H1 (cell line): ENCODE results near the gene HMGCS2. TPM values are rescaled to one million over a fixed set of nuclear protein-coding genes. Genes with fewer than 3 reads are reported as not detected.
A peak's percentile ranks its signal among the peaks of the same experiment; 100 is the strongest.

Experiments
- CTCF ChIA-PET: fragments of 300-600 bp; sonication (Branson Sonifier 250); formaldehyde crosslinking; loops from one replicate; lab custom pipeline; 2021; ENCODE audit not compliant: partially characterized antibody; lab: Charles Lee
- POLR2A ChIA-PET: fragments of 300-600 bp; sonication (Branson Sonifier 250); formaldehyde crosslinking; loops from one replicate; lab custom pipeline; 2021; ENCODE audit warnings: inconsistent platforms; ENCODE audit not compliant: partially characterized antibody; lab: Charles Lee
- DNase-seq, 2 experiments: peaks; one replicate each; pipeline versions ENCODE4 v3.0.0 to v3.0.0-alpha.2; 2010 to 2022; ENCODE audit warnings: low spot score in 2 of 2, low read depth in 1 of 2, mixed read lengths in 1 of 2
- FAIRE-seq: peaks from 2 replicates; lab custom pipeline; 2011; peaks lifted over from hg19 to GRCh38; lab: Jason Lieb, UNC
- H2AFZ ChIP-seq: 2 replicates; pipeline ENCODE4 v1.8.1; 2012; ENCODE audit warnings: low read length, inconsistent platforms
- H2AK5ac ChIP-seq: 2 replicates; pipeline ENCODE4 v1.6.1; 2013; ENCODE audit warnings: low read depth, low read length
- H2BK120ac ChIP-seq: replicated peaks from 2 replicates; pipeline ENCODE3; 2013; ENCODE audit warnings: low read depth, low read length, inconsistent platforms
- H2BK12ac ChIP-seq: 2 replicates; pipeline ENCODE4 v1.6.1; 2013; ENCODE audit warnings: low read depth, low read length
- H2BK15ac ChIP-seq: 2 replicates; pipeline ENCODE4 v1.6.1; 2013; ENCODE audit warnings: low read length
- H2BK20ac ChIP-seq: 2 replicates; pipeline ENCODE4 v1.6.1; 2013; ENCODE audit warnings: low read length
- H2BK5ac ChIP-seq: 2 replicates; pipeline ENCODE4 v1.6.1; 2013; ENCODE audit warnings: low read depth, low read length
- H3K14ac ChIP-seq: 2 replicates; pipeline ENCODE4 v1.6.1; 2013; ENCODE audit warnings: inconsistent platforms; ENCODE audit not compliant: insufficient read length
- H3K18ac ChIP-seq: 2 replicates; pipeline ENCODE4 v1.6.1; 2013; ENCODE audit warnings: low read length; ENCODE audit errors: extremely low read depth
- H3K23ac ChIP-seq: 2 replicates; pipeline ENCODE4 v1.6.1; 2013; ENCODE audit warnings: inconsistent platforms; ENCODE audit not compliant: insufficient read length
- H3K23me2 ChIP-seq: 2 replicates; pipeline ENCODE4 v1.6.1; 2013; ENCODE audit warnings: low read depth, low read length
- H3K27ac ChIP-seq: 2 replicates; pipeline ENCODE4 v1.6.1; 2011; ENCODE audit warnings: low read depth, low read length, inconsistent platforms
- H3K27me3 ChIP-seq, 4 experiments: replicated peaks in 1 of 4; 1 replicate in 1 of 4; 2 replicates in 3 of 4; pipeline versions ENCODE4 v1.6.1 to v1.8.1; 2011 to 2013; ENCODE audit warnings: low read length in 3 of 4, mild to moderate bottlenecking in 3 of 4, inconsistent platforms in 2 of 4, mixed read lengths in 2 of 4, moderate library complexity in 1 of 4; ENCODE audit not compliant: control insufficient read depth in 3 of 4, insufficient read depth in 3 of 4; ENCODE audit errors: extremely low read depth in 1 of 4
- H3K36me3 ChIP-seq, 4 experiments: 2 replicates each; pipeline versions ENCODE4 v1.6.1 to v1.8.1; 2011 to 2013; ENCODE audit warnings: mild to moderate bottlenecking in 4 of 4, low read length in 3 of 4, moderate library complexity in 2 of 4, control low read depth in 1 of 4, inconsistent platforms in 1 of 4; ENCODE audit not compliant: insufficient read depth in 4 of 4, control insufficient read depth in 2 of 4
- H3K4ac ChIP-seq: replicated peaks from 2 replicates; pipeline ENCODE3; 2013; ENCODE audit warnings: low read length, low read depth, mixed read lengths, inconsistent platforms; ENCODE audit not compliant: insufficient read length
- H3K4me1 ChIP-seq, 4 experiments: replicated peaks in 1 of 4; 1 replicate in 1 of 4; 2 replicates in 3 of 4; pipeline versions ENCODE4 v1.6.1 to v1.8.1; 2011 to 2013; ENCODE audit warnings: low read length in 3 of 4, inconsistent platforms in 2 of 4, mixed read lengths in 1 of 4; ENCODE audit not compliant: insufficient read depth in 4 of 4, control insufficient read depth in 3 of 4
- H3K4me2 ChIP-seq, 2 experiments: 2 replicates each; pipeline versions ENCODE4 v1.6.1 to v1.8.1; 2011 to 2013; ENCODE audit warnings: low read depth in 2 of 2, low read length in 2 of 2, control low read depth in 1 of 2, inconsistent platforms in 1 of 2, mild to moderate bottlenecking in 1 of 2; ENCODE audit not compliant: insufficient read depth in 1 of 2
- H3K4me3 ChIP-seq, 4 experiments: fragments of 200-600, 300-600 bp in 1 of 4; sonication (generic), shearing (Covaris generic), sonication (Bioruptor Twin) in 1 of 4; 2 replicates each; pipeline versions ENCODE4 v1.5.1 to v1.8.1; 2011 to 2016; ENCODE audit warnings: low read length in 4 of 4, low read depth in 3 of 4, control low read depth in 2 of 4, inconsistent platforms in 2 of 4, mild to moderate bottlenecking in 2 of 4, mixed read lengths in 1 of 4, moderate library complexity in 1 of 4; ENCODE audit not compliant: insufficient read depth in 2 of 4; ENCODE audit errors: extremely low read depth in 1 of 4
- H3K56ac ChIP-seq: replicated peaks from 2 replicates; pipeline ENCODE3; 2013; ENCODE audit warnings: low read depth, mild to moderate bottlenecking, mixed read lengths, low read length, inconsistent platforms; ENCODE audit not compliant: insufficient read length
- H3K79me1 ChIP-seq: 2 replicates; pipeline ENCODE4 v1.6.1; 2013; ENCODE audit warnings: low read depth, low read length, control low read depth
- H3K79me2 ChIP-seq, 2 experiments: 2 replicates each; pipeline versions ENCODE4 v1.6.1 to v1.8.1; 2012 to 2013; ENCODE audit warnings: low read length in 2 of 2, mild to moderate bottlenecking in 2 of 2, inconsistent platforms in 1 of 2; ENCODE audit not compliant: insufficient read depth in 2 of 2, control insufficient read depth in 1 of 2
- H3K9ac ChIP-seq, 4 experiments: replicated peaks in 1 of 4; 1 replicate in 1 of 4; 2 replicates in 3 of 4; pipeline versions ENCODE4 v1.6.1 to v1.8.1; 2011 to 2013; ENCODE audit warnings: low read depth in 3 of 4, low read length in 3 of 4, control low read depth in 2 of 4, mild to moderate bottlenecking in 2 of 4, moderate library complexity in 2 of 4, inconsistent platforms in 1 of 4; ENCODE audit errors: extremely low read depth in 1 of 4
- H3K9me3 ChIP-seq, 2 experiments: 2 replicates each; pipeline versions ENCODE4 v1.6.1 to v1.8.1; 2012 to 2013; ENCODE audit warnings: mild to moderate bottlenecking in 2 of 2, moderate library complexity in 2 of 2, control low read depth in 1 of 2, inconsistent platforms in 1 of 2, low read depth in 1 of 2, low read length in 1 of 2, mixed read lengths in 1 of 2; ENCODE audit not compliant: insufficient read depth in 2 of 2
- H4K20me1 ChIP-seq, 2 experiments: replicated peaks in 1 of 2; 2 replicates each; pipeline versions ENCODE3 to v1.8.1; 2011 to 2013; ENCODE audit warnings: inconsistent platforms in 2 of 2, low read length in 2 of 2, mild to moderate bottlenecking in 1 of 2; ENCODE audit not compliant: insufficient read depth in 2 of 2, control insufficient read depth in 1 of 2
- H4K5ac ChIP-seq: 2 replicates; pipeline ENCODE4 v1.6.1; 2013; ENCODE audit warnings: low read length, low read depth, mixed read lengths, inconsistent platforms; ENCODE audit not compliant: insufficient read length
- H4K8ac ChIP-seq: 2 replicates; pipeline ENCODE4 v1.8.0; 2013; ENCODE audit warnings: mild to moderate bottlenecking, moderate library complexity, low read length, inconsistent platforms; ENCODE audit not compliant: insufficient read depth; ENCODE audit errors: extremely low read depth
- H4K91ac ChIP-seq: replicated peaks from 2 replicates; pipeline ENCODE3; 2013; ENCODE audit warnings: low read length, mixed read lengths, inconsistent platforms; ENCODE audit not compliant: insufficient read length
- CHD1 ChIP-seq: IDR thresholded peaks from 2 replicates; pipeline ENCODE4 v1.6.1; 2012; ENCODE audit warnings: low read depth, low read length, improper control_type of control experiment
- JUND ChIP-seq: IDR thresholded peaks from 2 replicates; pipeline ENCODE4 v1.6.1; 2011; ENCODE audit warnings: mild to moderate bottlenecking, improper control_type of control experiment, low read length
- KDM4A ChIP-seq: IDR thresholded peaks from one replicate; pipeline ENCODE4 v1.7.1; 2012; ENCODE audit warnings: low read depth, mild to moderate bottlenecking, moderate library complexity, low read length, inconsistent platforms; ENCODE audit not compliant: severe bottlenecking
- SIX5 ChIP-seq: IDR thresholded peaks from 2 replicates; pipeline ENCODE4 v1.6.1; 2011; ENCODE audit warnings: mild to moderate bottlenecking, low read depth, low read length
- WGBS, 2 experiments: shearing (Covaris generic) in 1 of 2; methylation state at CpG; one replicate each; pipeline versions ENCODE4 v1.1.6 to v1.1.7; 2013 to 2015; ENCODE audit warnings: low lambda C conversion rate in 2 of 2, mixed read lengths in 2 of 2, inconsistent platforms in 1 of 2, low coverage in 1 of 2, missing lambda C conversion rate in 1 of 2; ENCODE audit not compliant: insufficient replicate concordance in 2 of 2, insufficient coverage in 1 of 2, insufficient read length in 1 of 2; ENCODE audit errors: extremely low coverage in 1 of 2, missing lambda C conversion rate in 1 of 2; 5-methylcytosine and 5-hydroxymethylcytosine counted together
- polyA plus RNA-seq, 7 experiments: library from polyadenylated mRNA; depleted of rRNA in 3 of 7; stranded (reverse) in 5 of 7; unstranded in 2 of 7; fragments of >200 nt in 5 of 7; fragments of 200-250 nt in 2 of 7; gene quantifications; 1 replicate in 5 of 7; 2 replicates in 1 of 7; 4 replicates in 1 of 7; pipeline versions ENCODE4 v1.2.1 to v1.2.3, GENCODE V29; 2011 to 2013; ENCODE audit warnings: missing spikeins in 2 of 7, mixed read lengths in 2 of 7
- total RNA-seq: library from RNA; stranded (reverse); fragmentation: NEBNext Ultra II Directional; extraction: Animal tissue kit (Norgen Biotek cat#: 25700); gene quantifications from 2 replicates; pipeline ENCODE4 v1.2.1, GENCODE V29; 2021
- TF ChIP-seq, protein P1 (sequence below): IDR thresholded peaks from 2 replicates; pipeline ENCODE4 v1.6.1; 2011; ENCODE audit warnings: low read depth, mild to moderate bottlenecking, low read length; ENCODE audit not compliant: insufficient read depth

Gene HMGCS2
- total and polyA plus RNA-seq, 2 of the 8 experiments (the other 6 are each of a cell fraction or from before 2014, with no cell fraction given): not detected

DNA sequence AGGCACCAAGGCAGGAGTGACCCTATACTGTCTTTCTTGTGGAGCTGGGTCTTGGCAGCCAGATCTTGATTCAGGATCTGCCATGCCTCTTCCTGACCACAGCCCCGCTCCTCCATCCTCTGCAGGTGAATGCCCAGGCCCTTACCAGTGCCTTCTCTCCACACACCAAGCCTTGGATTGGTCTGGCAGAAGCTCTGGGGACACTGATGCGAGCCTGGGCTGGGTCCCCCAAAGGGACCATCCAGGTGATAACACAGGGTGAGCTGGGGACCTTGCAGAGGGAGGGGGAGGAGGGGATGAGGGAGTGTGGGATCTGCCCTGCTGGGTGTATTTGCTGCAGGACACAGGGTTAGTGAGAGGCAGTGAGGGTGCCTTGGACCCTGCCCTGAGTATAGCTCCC lies 28.4 kb downstream of the HMGCS2 start:
- 89% methylated on average over 1 of the region's 2 CpGs; no CpG with 5 or more reads in 1 of the 2 experiments for WGBS, 2 experiments
- Histone ChIP-seq H2BK15ac (no peak overlapping the region), H2BK20ac (no peak overlapping the region), H3K36me3 (peaks cover 47 to 95% (median 75%) of the 10 kb centered on the region in 4 experiments), H2AFZ (no peak overlapping the region), H3K27ac (no peak overlapping the region), H3K4me3 (no peak overlapping the region), H4K91ac (no peak overlapping the region), H2BK12ac (no peak overlapping the region), H3K56ac (no peak overlapping the region), H3K4ac (no peak overlapping the region), H2AK5ac (no peak overlapping the region), H3K9ac (no peak overlapping the region), H3K23ac (no peak overlapping the region), H3K9me3 (no peaks in the 10 kb centered on the region), H3K23me2 (0 out of 2 replicates have a peak, but pooled peaks cover 1% of the 10 kb centered on the region), H3K4me1 (no peaks in the 10 kb centered on the region; a peak in 1 of 7 replicates), H2BK120ac (no peak overlapping the region), H3K18ac (no peak overlapping the region), H3K79me1 (peaks cover 2% of the 10 kb centered on the region; the same call in 1 of the 2 replicates), H3K14ac (no peak overlapping the region), H3K27me3 (no peaks in the 10 kb centered on the region), H2BK5ac (no peak overlapping the region), H3K79me2 (no peaks in the 10 kb centered on the region), H4K8ac (peak overlapping the region; percentile 68; the same call in 1 of the 2 replicates), H3K4me2 (no peak overlapping the region), H4K5ac (no peak overlapping the region), H4K20me1 (peaks cover 14 to 30% of the 10 kb centered on the region in 2 experiments)
- POLR2A ChIA-PET: interaction anchor here (21.6 to 30.7 kb wide), 2 partner anchors 11 to 26 kb away, joined by 362 to 425 read pairs; partner anchors contain the start of gene PHGDH
- FAIRE-seq (no peak), DNase-seq (no peak)
- TF ChIP-seq, protein P1, sequence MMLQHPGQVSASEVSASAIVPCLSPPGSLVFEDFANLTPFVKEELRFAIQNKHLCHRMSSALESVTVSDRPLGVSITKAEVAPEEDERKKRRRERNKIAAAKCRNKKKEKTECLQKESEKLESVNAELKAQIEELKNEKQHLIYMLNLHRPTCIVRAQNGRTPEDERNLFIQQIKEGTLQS: no peak
- no peak for TF ChIP-seq KDM4A
- TF ChIP-seq SIX5: no peak
- no peak for TF ChIP-seq JUND
- no peak for TF ChIP-seq CHD1
- CTCF ChIA-PET: interaction anchor here (0.8 to 1.8 kb wide), 4 partner anchors 11 to 189 kb away, joined by 3 to 4 read pairs (median 4); no protein-coding TSS in a partner anchor
